IMR-90 (cell line): ENCODE data around the gene MYO7B.

Experiments
- BHLHE40 ChIP-seq: fragments of 150-350 bp; IDR thresholded peaks from 2 replicates; pipeline ENCODE4 v1.6.1; 2016; ENCODE audit warnings: mild to moderate bottlenecking, low read depth, low read length
- CEBPB ChIP-seq: IDR thresholded peaks from 2 replicates; pipeline ENCODE4 v1.6.1; 2012; ENCODE audit warnings: low read depth, low read length, improper control_type of control experiment
- CHD1 ChIP-seq: IDR thresholded peaks from 2 replicates; pipeline ENCODE4 v1.6.1; 2012; ENCODE audit warnings: low read depth, low read length, improper control_type of control experiment
- MAFK ChIP-seq: IDR thresholded peaks from 2 replicates; pipeline ENCODE4 v1.6.1; 2012; ENCODE audit warnings: low read depth, low read length, improper control_type of control experiment
- MXI1 ChIP-seq: IDR thresholded peaks from 2 replicates; pipeline ENCODE4 v1.6.1; 2012; ENCODE audit warnings: low read depth, mild to moderate bottlenecking, low read length, moderate library complexity, borderline replicate concordance
- POLR2A ChIP-seq: IDR thresholded peaks from 2 replicates; pipeline ENCODE4 v1.6.1; 2012; ENCODE audit warnings: mild to moderate bottlenecking, low read depth, low read length
- RCOR1 ChIP-seq: IDR thresholded peaks from 2 replicates; pipeline ENCODE4 v1.6.1; 2012; ENCODE audit warnings: mild to moderate bottlenecking, low read length, improper control_type of control experiment; ENCODE audit not compliant: insufficient replicate concordance
- RFX5 ChIP-seq: IDR thresholded peaks from 2 replicates; pipeline ENCODE4 v1.8.0; 2012; ENCODE audit warnings: low read depth, mild to moderate bottlenecking, low read length, moderate library complexity
- SMC3 ChIP-seq: fragments of 150-350 bp; IDR thresholded peaks from 2 replicates; pipeline ENCODE4 v1.6.1; 2016; ENCODE audit warnings: low read depth, mild to moderate bottlenecking, antibody characterized with exemption, low read length, moderate library complexity
- TF ChIP-seq, protein P1 (sequence below): conservative IDR thresholded peaks from 2 replicates; pipeline ENCODE4 v1.5.1; 2012; ENCODE audit warnings: mild to moderate bottlenecking, low read depth, low read length, improper control_type of control experiment
- TF ChIP-seq, protein P2 (sequence below): fragments of 150-350 bp; IDR thresholded peaks from 2 replicates; pipeline ENCODE4 v1.6.1; 2017; ENCODE audit warnings: mild to moderate bottlenecking, antibody characterized with exemption, low read length, low read depth

DNA sequence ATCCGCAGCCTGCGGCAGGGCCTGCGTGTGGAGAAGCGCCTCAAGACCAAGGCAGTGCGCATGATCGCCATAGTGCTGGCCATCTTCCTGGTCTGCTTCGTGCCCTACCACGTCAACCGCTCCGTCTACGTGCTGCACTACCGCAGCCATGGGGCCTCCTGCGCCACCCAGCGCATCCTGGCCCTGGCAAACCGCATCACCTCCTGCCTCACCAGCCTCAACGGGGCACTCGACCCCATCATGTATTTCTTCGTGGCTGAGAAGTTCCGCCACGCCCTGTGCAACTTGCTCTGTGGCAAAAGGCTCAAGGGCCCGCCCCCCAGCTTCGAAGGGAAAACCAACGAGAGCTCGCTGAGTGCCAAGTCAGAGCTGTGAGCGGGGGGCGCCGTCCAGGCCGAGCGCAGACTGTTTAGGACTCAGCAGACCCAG lies 115.9 kb downstream of the MYO7B start:
- TF ChIP-seq, protein P1, sequence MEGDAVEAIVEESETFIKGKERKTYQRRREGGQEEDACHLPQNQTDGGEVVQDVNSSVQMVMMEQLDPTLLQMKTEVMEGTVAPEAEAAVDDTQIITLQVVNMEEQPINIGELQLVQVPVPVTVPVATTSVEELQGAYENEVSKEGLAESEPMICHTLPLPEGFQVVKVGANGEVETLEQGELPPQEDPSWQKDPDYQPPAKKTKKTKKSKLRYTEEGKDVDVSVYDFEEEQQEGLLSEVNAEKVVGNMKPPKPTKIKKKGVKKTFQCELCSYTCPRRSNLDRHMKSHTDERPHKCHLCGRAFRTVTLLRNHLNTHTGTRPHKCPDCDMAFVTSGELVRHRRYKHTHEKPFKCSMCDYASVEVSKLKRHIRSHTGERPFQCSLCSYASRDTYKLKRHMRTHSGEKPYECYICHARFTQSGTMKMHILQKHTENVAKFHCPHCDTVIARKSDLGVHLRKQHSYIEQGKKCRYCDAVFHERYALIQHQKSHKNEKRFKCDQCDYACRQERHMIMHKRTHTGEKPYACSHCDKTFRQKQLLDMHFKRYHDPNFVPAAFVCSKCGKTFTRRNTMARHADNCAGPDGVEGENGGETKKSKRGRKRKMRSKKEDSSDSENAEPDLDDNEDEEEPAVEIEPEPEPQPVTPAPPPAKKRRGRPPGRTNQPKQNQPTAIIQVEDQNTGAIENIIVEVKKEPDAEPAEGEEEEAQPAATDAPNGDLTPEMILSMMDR: no peak
- TF ChIP-seq POLR2A: no peak
- TF ChIP-seq CEBPB: no peak
- no peak for TF ChIP-seq CHD1
- TF ChIP-seq RFX5: no peak
- no peak for TF ChIP-seq SMC3
- TF ChIP-seq MAFK: no peak
- no peak for TF ChIP-seq BHLHE40
- TF ChIP-seq, protein P2, sequence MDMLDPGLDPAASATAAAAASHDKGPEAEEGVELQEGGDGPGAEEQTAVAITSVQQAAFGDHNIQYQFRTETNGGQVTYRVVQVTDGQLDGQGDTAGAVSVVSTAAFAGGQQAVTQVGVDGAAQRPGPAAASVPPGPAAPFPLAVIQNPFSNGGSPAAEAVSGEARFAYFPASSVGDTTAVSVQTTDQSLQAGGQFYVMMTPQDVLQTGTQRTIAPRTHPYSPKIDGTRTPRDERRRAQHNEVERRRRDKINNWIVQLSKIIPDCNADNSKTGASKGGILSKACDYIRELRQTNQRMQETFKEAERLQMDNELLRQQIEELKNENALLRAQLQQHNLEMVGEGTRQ: no peak
- TF ChIP-seq RCOR1: no peak
- TF ChIP-seq MXI1: no peak
